WERI-Rb-1 (cell line): ENCODE results near the gene ZNF341.
A peak's percentile ranks its signal among the peaks of the same experiment; 100 is the strongest.

Experiments
- DNase-seq: peaks from one replicate; pipeline ENCODE4 v3.0.0-alpha.2; 2020
- H3K27ac ChIP-seq: fragments of 250-450 bp; sonication (Bioruptor Pico); 2 replicates; pipeline ENCODE4 v1.5.1; 2020; ENCODE audit warnings: mild to moderate bottlenecking, moderate library complexity
- H3K27me3 ChIP-seq: fragments of 250-450 bp; sonication (Bioruptor Pico); 2 replicates; pipeline ENCODE4 v1.5.1; 2021; ENCODE audit warnings: mild to moderate bottlenecking, low read depth, moderate library complexity; ENCODE audit not compliant: insufficient read depth, severe bottlenecking
- H3K36me3 ChIP-seq: fragments of 250-450 bp; sonication (Bioruptor Pico); 2 replicates; pipeline ENCODE4 v1.5.1; 2020; ENCODE audit warnings: mild to moderate bottlenecking, moderate library complexity
- H3K4me3 ChIP-seq: 2 replicates; pipeline ENCODE4 v1.5.1; 2011; ENCODE audit warnings: low read depth, mild to moderate bottlenecking, control low read depth, low read length
- H3K9me3 ChIP-seq: fragments of 250-450 bp; sonication (Bioruptor Pico); 2 replicates; pipeline ENCODE4 v1.5.1; 2021; ENCODE audit warnings: mild to moderate bottlenecking, moderate library complexity; ENCODE audit not compliant: severe bottlenecking
- TF ChIP-seq, protein P1 (sequence below): IDR thresholded peaks from 2 replicates; pipeline ENCODE4 v1.5.1; 2011; ENCODE audit warnings: low read depth, mild to moderate bottlenecking, control low read depth, inconsistent platforms, low read length

Gene ZNF341

DNA sequence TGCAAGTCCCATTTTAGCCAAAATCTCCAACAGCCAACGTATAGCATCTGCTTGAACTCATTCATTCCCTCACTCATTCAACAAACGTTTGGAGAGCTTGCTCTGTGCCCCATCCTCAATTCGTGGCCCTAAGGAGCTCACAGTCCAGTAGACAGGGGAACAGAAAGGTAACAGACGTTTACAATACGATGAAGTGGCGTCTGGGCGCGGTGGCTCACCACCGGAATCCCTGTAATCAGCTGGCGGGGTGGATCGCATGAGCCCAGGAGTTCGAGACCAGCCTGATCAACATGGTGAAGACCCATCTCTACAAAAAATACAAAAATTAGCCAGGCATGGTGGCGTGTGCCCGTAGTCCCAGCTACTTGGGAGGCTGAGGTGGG, 44.8 kb upstream of the ZNF341 start:
- TF ChIP-seq, protein P1, sequence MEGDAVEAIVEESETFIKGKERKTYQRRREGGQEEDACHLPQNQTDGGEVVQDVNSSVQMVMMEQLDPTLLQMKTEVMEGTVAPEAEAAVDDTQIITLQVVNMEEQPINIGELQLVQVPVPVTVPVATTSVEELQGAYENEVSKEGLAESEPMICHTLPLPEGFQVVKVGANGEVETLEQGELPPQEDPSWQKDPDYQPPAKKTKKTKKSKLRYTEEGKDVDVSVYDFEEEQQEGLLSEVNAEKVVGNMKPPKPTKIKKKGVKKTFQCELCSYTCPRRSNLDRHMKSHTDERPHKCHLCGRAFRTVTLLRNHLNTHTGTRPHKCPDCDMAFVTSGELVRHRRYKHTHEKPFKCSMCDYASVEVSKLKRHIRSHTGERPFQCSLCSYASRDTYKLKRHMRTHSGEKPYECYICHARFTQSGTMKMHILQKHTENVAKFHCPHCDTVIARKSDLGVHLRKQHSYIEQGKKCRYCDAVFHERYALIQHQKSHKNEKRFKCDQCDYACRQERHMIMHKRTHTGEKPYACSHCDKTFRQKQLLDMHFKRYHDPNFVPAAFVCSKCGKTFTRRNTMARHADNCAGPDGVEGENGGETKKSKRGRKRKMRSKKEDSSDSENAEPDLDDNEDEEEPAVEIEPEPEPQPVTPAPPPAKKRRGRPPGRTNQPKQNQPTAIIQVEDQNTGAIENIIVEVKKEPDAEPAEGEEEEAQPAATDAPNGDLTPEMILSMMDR = no peak
- Histone ChIP-seq H3K36me3 (peaks cover 32% of the 10 kb centered on the region), H3K9me3 (no peaks in the 10 kb centered on the region), H3K27ac (peak overlapping the region; percentile 24; the same call in 1 of the 2 replicates), H3K27me3 (no peaks in the 10 kb centered on the region), H3K4me3 (peak overlapping the region; percentile 37; the same call in 1 of the 2 replicates)
- no peak for DNase-seq

DNA sequence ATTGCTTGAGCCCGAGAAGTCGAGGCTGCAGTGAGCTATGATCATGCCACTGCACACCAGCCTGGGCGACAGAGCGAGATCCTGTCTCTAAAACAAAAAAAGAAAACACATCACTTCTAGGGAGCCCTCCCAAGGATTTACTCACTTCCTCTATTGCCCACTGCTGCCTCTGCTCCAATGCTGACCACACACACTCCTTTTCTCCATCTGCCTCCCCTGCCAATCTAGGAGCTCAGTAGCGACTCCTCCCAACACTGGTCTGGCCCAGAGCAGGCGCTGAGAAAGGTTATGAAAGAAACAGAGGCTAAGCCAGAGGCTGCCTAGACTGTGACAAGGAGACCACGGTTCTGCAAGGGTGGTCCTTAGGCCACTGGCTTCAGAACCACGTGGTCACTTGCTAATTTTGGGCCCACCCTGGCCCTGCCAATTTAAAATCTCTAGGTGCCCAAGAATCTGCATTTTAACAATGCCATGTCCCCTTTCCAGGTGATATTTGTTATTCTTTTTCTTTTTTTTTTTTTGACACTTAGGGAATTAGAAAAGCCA, 44.4 kb upstream of the ZNF341 start:
- no peak for DNase-seq
- no peaks in the 10 kb centered on the region for H3K9me3 ChIP-seq
- H3K27ac ChIP-seq = no peak overlapping the region
- H3K4me3 ChIP-seq = no peak overlapping the region
- TF ChIP-seq, protein P1 = no peak
- peaks cover 32% of the 10 kb centered on the region for H3K36me3 ChIP-seq
- H3K27me3 ChIP-seq = no peaks in the 10 kb centered on the region

GRCh38 chr20:33687993-33688937, 43.5 kb upstream of the ZNF341 start:
- no peak overlapping the region for H3K27ac ChIP-seq
- TF ChIP-seq, protein P1 = no peak
- DNase-seq = no peak
- H3K4me3 ChIP-seq = no peak overlapping the region
- H3K9me3 ChIP-seq = no peaks in the 10 kb centered on the region
- no peaks in the 10 kb centered on the region for H3K27me3 ChIP-seq
- peaks cover 23% of the 10 kb centered on the region for H3K36me3 ChIP-seq

DNA sequence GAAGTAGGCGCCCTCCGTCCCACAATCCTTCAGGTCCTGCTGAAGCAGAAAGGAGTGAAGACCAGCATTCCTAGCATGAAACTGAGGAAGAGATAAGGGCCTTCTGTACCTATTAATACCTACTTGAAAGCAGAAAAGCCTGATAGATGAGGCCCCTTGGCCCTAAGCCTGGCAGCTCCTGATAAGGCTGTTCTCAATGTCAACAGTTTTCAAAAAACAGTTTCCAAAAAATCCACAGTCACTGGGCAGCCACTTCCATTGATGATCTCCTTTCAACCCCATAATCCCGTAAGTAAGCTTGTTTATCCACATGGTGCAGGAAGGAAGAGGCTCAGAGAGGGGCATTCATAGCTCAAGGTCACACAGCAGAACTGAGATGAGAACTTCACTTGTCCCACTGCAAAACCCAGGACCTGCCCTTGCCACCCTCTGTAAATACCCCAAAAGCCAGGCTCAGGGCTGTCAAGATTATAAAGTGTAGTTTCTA, 42.8 kb upstream of the ZNF341 start:
- TF ChIP-seq, protein P1 = no peak
- Histone ChIP-seq H3K4me3 (no peak overlapping the region), H3K27me3 (no peaks in the 10 kb centered on the region), H3K27ac (no peak overlapping the region), H3K9me3 (no peaks in the 10 kb centered on the region), H3K36me3 (peaks cover 16% of the 10 kb centered on the region)
- no peak for DNase-seq

GRCh38 chr20:33689493-33689892, 42.3 kb upstream of the ZNF341 start:
- no peak for DNase-seq
- H3K36me3 ChIP-seq = peaks cover 11% of the 10 kb centered on the region
- TF ChIP-seq, protein P1 = no peak
- H3K9me3 ChIP-seq = no peaks in the 10 kb centered on the region
- H3K4me3 ChIP-seq = no peak overlapping the region
- H3K27me3 ChIP-seq = no peaks in the 10 kb centered on the region
- no peak overlapping the region for H3K27ac ChIP-seq
